GM19043 (cell line): ENCODE results near the gene ABHD17B.
"Not testable (repeated sequence)": the region's sequence is repeated elsewhere in the genome, so short reads cannot be mapped to it uniquely, and the experiment has no call there.

Source experiments
- ATAC-seq: cut with Tn5 transposase; IDR thresholded peaks from one replicate; pipeline ENCODE4 v1.9.1; 2021; ENCODE audit warnings: low read depth; ENCODE audit not compliant: unreplicated experiment

The ABHD17B gene

GRCh38 chr9:71916834-71917534, 6.0 kb upstream of the ABHD17B start:
- ATAC-seq: peak; percentile 67

GRCh38 chr9:71915495-71915894, 4.5 kb upstream of the ABHD17B start:
- ATAC-seq: no peak

GRCh38 chr9:71911908-71912335, 929 bp upstream of the ABHD17B start:
- no peak for ATAC-seq

- ATAC-seq: peak; percentile 7
Observed at GRCh38 chr9:71910650-71911060, 338 bp downstream of the ABHD17B start.

- ATAC-seq: peak; percentile 0
Observed at GRCh38 chr9:71909887-71910649, 925 bp downstream of the ABHD17B start.

GRCh38 chr9:71908825-71909224, 2.2 kb downstream of the ABHD17B start:
- ATAC-seq: no peak

GRCh38 chr9:71904076-71904475, 6.9 kb downstream of the ABHD17B start:
- no peak for ATAC-seq

- ATAC-seq: no peak
Observed at GRCh38 chr9:71901695-71902597, 9.0 kb downstream of the ABHD17B start.

- ATAC-seq: not testable (repeated sequence)
Observed at GRCh38 chr9:71898756-71899155, 12.2 kb downstream of the ABHD17B start.

- peak; percentile 63 for ATAC-seq
Observed at GRCh38 chr9:71897577-71897976, 13.4 kb downstream of the ABHD17B start.

GRCh38 chr9:71896761-71897160, 14.2 kb downstream of the ABHD17B start:
- no peak for ATAC-seq

- ATAC-seq: no peak
Observed at GRCh38 chr9:71895955-71896354, 15.0 kb downstream of the ABHD17B start.

GRCh38 chr9:71895117-71895516, 15.9 kb downstream of the ABHD17B start:
- peak; percentile 44 for ATAC-seq

GRCh38 chr9:71891557-71892189, 19.3 kb downstream of the ABHD17B start:
- no peak for ATAC-seq

- ATAC-seq: no peak
Observed at GRCh38 chr9:71890042-71890679, 20.8 kb downstream of the ABHD17B start.

GRCh38 chr9:71887362-71887761, 23.6 kb downstream of the ABHD17B start:
- ATAC-seq: no peak

GRCh38 chr9:71886541-71886940, 24.5 kb downstream of the ABHD17B start:
- no peak for ATAC-seq

- ATAC-seq: no peak
Observed at GRCh38 chr9:71886015-71886414, 25.0 kb downstream of the ABHD17B start.

- no peak for ATAC-seq
Observed at GRCh38 chr9:71885467-71885866, 25.5 kb downstream of the ABHD17B start.

- no peak for ATAC-seq
Observed at GRCh38 chr9:71884005-71884404, 27.0 kb downstream of the ABHD17B start.
